OCI-LY7 (cell line): ENCODE results near the gene GBE1.

Source experiments
- EZH2phosphoT487 ChIP-seq: fragments of 200-600 bp; sonication (generic); IDR thresholded peaks from 2 replicates; pipeline ENCODE4 v1.6.1; 2018; ENCODE audit warnings: low read depth, borderline replicate concordance, mild to moderate bottlenecking, mixed run types, antibody characterized with exemption, low read length, moderate library complexity, mixed read lengths
- TF ChIP-seq, protein P1 (sequence below): fragments of 200-600 bp; sonication (generic); conservative IDR thresholded peaks from 2 replicates; pipeline ENCODE4 v1.5.1; 2014; ENCODE audit warnings: mild to moderate bottlenecking, antibody characterized with exemption, low read length, moderate library complexity, mixed read lengths

DNA sequence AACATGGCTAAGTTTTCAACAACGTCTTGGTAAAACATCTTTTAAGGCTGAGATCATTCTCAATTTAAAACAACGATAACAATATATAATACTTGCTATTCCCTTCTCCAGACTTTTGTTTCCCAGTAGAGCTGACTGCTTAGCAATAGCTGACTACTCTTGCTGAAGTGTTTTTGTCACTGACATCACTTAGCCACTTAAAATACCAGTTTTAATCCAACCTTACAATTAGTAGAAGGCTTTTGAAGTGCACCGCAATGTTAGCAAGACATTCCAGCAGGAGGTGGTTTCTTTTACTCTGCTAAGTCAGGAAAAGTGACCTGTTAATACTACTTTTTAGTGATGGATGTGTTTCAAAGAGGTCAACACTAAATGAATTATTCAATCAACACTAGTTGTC lies 28.7 kb upstream of the GBE1 start:
- TF ChIP-seq, protein P1, sequence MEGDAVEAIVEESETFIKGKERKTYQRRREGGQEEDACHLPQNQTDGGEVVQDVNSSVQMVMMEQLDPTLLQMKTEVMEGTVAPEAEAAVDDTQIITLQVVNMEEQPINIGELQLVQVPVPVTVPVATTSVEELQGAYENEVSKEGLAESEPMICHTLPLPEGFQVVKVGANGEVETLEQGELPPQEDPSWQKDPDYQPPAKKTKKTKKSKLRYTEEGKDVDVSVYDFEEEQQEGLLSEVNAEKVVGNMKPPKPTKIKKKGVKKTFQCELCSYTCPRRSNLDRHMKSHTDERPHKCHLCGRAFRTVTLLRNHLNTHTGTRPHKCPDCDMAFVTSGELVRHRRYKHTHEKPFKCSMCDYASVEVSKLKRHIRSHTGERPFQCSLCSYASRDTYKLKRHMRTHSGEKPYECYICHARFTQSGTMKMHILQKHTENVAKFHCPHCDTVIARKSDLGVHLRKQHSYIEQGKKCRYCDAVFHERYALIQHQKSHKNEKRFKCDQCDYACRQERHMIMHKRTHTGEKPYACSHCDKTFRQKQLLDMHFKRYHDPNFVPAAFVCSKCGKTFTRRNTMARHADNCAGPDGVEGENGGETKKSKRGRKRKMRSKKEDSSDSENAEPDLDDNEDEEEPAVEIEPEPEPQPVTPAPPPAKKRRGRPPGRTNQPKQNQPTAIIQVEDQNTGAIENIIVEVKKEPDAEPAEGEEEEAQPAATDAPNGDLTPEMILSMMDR, result no peak
- TF ChIP-seq EZH2phosphoT487, result no peak
